Panc1 (cell line): ENCODE results near the gene MYPN. TPM values are rescaled to one million over a fixed set of nuclear protein-coding genes. Genes with fewer than 3 reads are reported as not detected.

Experiments
- ATAC-seq: fragments of 200-7000 bp; cut with Tn5 transposase; 2 replicates; pipeline ENCODE4 v1.9.1; 2020; ENCODE audit warnings: mild to moderate bottlenecking, moderate library complexity
- BruUV-seq: library from RNA; stranded (reverse); fragments of 400-500 nt; replicated peaks from 2 replicates; lab custom pipeline; 2021; lab: Mats Ljungman, UMichigan
- CTCF ChIA-PET: fragments of 300-600 bp; sonication (Branson Sonifier 250); formaldehyde crosslinking; loops from one replicate; lab custom pipeline; 2022; ENCODE audit warnings: antibody characterized with exemption; lab: Charles Lee
- POLR2A ChIA-PET: fragments of 300-600 bp; sonication (Branson Sonifier 250); formaldehyde crosslinking; loops from one replicate; lab custom pipeline; 2022; ENCODE audit warnings: antibody characterized with exemption; lab: Charles Lee
- DNase-seq: peaks from one replicate; pipeline ENCODE4 v3.0.0-alpha.2; 2010; ENCODE audit warnings: low read depth, low spot score
- H3K27ac ChIP-seq: 2 replicates; pipeline ENCODE4 v1.5.1; 2011; ENCODE audit warnings: mild to moderate bottlenecking, low read length, inconsistent platforms
- H3K27me3 ChIP-seq: fragments of 200-500 bp; sonication (Bioruptor generic); 2 replicates; pipeline ENCODE4 v1.6.0; 2014; ENCODE audit warnings: low read length, inconsistent platforms; ENCODE audit not compliant: control insufficient read depth, insufficient read depth
- H3K36me3 ChIP-seq: fragments of 200-500 bp; sonication (Bioruptor generic); 2 replicates; pipeline ENCODE4 v1.5.1; 2014; ENCODE audit warnings: inconsistent platforms, mild to moderate bottlenecking, low read length, moderate library complexity; ENCODE audit not compliant: control insufficient read depth, insufficient read depth
- H3K4me1 ChIP-seq: 2 replicates; pipeline ENCODE4 v1.5.1; 2011; ENCODE audit warnings: inconsistent platforms, mild to moderate bottlenecking, low read length, moderate library complexity; ENCODE audit not compliant: control insufficient read depth, insufficient read depth
- H3K4me3 ChIP-seq, 2 experiments: 2 replicates each; pipeline ENCODE4 v1.5.1; 2011 to 2012; ENCODE audit warnings: low read depth in 2 of 2, low read length in 2 of 2, mild to moderate bottlenecking in 2 of 2, inconsistent platforms in 1 of 2, moderate library complexity in 1 of 2
- H3K9me3 ChIP-seq: fragments of 200-500 bp; sonication (Bioruptor generic); 2 replicates; pipeline ENCODE4 v1.5.1; 2014; ENCODE audit warnings: low read depth, mild to moderate bottlenecking, inconsistent platforms, low read length, moderate library complexity; ENCODE audit not compliant: control insufficient read depth, insufficient read depth
- POLR2AphosphoS5 ChIP-seq: IDR thresholded peaks from 2 replicates; pipeline ENCODE4 v1.6.1; 2012; ENCODE audit warnings: mild to moderate bottlenecking, low read depth, low read length, moderate library complexity
- SIN3A ChIP-seq: IDR thresholded peaks from 2 replicates; pipeline ENCODE4 v1.6.1; 2012; ENCODE audit warnings: low read depth, mild to moderate bottlenecking, low read length, moderate library complexity, borderline replicate concordance; ENCODE audit not compliant: insufficient read depth
- TCF7L2 ChIP-seq: IDR thresholded peaks from 2 replicates; pipeline ENCODE4 v1.6.1; 2011; ENCODE audit warnings: mild to moderate bottlenecking, low read depth, low read length, inconsistent platforms
- in situ Hi-C: cut with HindIII; loops from 2 replicates; pipeline ENCODE4 v1.10.0; 2016; ENCODE audit warnings: low sequenced_read_pairs, low pct_unique_long_range_greater_than_20kb
- intact Hi-C: fragments of 100-400 bp; cut with micrococcal nuclease; formaldehyde crosslinking; loops from one replicate; pipeline ENCODE4 v1.10.0; 2022; ENCODE audit not compliant: unreplicated experiment
- total RNA-seq: library from RNA; stranded (reverse); gene quantifications from one replicate; pipeline ENCODE4 v1.2.1, GENCODE V29; 2021; ENCODE audit not compliant: unreplicated experiment
- TF ChIP-seq, protein P1 (sequence below): fragments of 450-650 bp; IDR thresholded peaks from 2 replicates; pipeline ENCODE4 v1.5.1; 2017; ENCODE audit warnings: mild to moderate bottlenecking
- TF ChIP-seq, protein P2 (sequence below), 2 experiments: IDR thresholded peaks; 2 replicates each; pipeline ENCODE4 v1.6.1; 2011 to 2012; ENCODE audit warnings: low read depth in 2 of 2, control low read depth in 1 of 2, low read length in 1 of 2, mild to moderate bottlenecking in 1 of 2, moderate library complexity in 1 of 2; ENCODE audit not compliant: insufficient read depth in 1 of 2

MYPN gene
- total RNA-seq, 1 experiment from 2014 or later: 39.1 TPM

GRCh38 chr10:68138526-68138925 lies 29.2 kb downstream of the MYPN start:
- CTCF ChIA-PET: no interaction called here

DNA sequence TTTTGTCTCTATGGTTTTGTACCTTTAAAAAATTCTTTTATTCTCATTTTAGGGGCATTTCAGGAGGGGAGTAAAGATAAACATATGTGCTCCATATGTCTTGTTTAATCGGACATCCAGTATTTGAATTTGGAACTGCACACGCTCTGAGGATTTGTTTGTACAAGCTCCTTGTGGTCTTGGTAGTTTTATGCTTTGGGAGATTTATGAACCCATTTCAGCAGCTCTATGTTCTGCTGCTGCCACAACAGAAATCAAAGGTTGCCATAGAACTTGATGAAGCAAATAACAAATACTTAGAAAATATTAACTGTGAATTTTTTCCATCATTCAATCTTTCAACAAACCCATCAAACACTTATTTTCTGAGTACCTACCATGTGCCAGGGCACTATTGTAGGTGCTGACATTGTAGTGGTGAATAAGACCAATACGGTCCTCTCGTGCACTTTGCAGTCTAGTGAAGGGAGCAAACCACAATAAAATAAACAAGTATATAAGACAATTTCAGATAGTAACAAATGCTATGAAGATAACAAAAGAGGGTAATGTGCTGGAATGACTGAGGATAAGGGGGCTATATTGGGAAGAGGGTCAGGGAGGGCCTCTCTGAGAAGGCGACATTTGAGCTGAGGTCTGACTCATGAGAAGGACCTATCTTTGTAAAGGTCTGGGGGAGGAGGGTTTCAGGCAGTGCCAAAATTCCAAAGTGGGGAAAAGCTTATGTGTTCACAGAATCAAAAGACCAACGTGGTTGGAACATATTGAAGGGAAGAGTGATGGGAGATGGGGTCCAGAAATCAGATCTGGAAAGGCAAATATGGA lies 30.4 kb downstream of the MYPN start:
- POLR2A ChIA-PET: interaction anchor here (0.6 kb wide), 1 partner anchor 29 kb away, joined by 8 read pairs; no protein-coding TSS in a partner anchor

More at GRCh38 chr10:68138526-68138925, 29.2 kb downstream of the MYPN start:
- in situ Hi-C loops (no loop called here), intact Hi-C loops (no loop called here)
- DNase-seq (no peak), ATAC-seq (no peak)
- peak overlapping the region; percentile 98 for H3K27ac ChIP-seq
- TF ChIP-seq, protein P1, sequence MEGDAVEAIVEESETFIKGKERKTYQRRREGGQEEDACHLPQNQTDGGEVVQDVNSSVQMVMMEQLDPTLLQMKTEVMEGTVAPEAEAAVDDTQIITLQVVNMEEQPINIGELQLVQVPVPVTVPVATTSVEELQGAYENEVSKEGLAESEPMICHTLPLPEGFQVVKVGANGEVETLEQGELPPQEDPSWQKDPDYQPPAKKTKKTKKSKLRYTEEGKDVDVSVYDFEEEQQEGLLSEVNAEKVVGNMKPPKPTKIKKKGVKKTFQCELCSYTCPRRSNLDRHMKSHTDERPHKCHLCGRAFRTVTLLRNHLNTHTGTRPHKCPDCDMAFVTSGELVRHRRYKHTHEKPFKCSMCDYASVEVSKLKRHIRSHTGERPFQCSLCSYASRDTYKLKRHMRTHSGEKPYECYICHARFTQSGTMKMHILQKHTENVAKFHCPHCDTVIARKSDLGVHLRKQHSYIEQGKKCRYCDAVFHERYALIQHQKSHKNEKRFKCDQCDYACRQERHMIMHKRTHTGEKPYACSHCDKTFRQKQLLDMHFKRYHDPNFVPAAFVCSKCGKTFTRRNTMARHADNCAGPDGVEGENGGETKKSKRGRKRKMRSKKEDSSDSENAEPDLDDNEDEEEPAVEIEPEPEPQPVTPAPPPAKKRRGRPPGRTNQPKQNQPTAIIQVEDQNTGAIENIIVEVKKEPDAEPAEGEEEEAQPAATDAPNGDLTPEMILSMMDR: no peak
- no peak for TF ChIP-seq SIN3A
- TF ChIP-seq, protein P2, sequence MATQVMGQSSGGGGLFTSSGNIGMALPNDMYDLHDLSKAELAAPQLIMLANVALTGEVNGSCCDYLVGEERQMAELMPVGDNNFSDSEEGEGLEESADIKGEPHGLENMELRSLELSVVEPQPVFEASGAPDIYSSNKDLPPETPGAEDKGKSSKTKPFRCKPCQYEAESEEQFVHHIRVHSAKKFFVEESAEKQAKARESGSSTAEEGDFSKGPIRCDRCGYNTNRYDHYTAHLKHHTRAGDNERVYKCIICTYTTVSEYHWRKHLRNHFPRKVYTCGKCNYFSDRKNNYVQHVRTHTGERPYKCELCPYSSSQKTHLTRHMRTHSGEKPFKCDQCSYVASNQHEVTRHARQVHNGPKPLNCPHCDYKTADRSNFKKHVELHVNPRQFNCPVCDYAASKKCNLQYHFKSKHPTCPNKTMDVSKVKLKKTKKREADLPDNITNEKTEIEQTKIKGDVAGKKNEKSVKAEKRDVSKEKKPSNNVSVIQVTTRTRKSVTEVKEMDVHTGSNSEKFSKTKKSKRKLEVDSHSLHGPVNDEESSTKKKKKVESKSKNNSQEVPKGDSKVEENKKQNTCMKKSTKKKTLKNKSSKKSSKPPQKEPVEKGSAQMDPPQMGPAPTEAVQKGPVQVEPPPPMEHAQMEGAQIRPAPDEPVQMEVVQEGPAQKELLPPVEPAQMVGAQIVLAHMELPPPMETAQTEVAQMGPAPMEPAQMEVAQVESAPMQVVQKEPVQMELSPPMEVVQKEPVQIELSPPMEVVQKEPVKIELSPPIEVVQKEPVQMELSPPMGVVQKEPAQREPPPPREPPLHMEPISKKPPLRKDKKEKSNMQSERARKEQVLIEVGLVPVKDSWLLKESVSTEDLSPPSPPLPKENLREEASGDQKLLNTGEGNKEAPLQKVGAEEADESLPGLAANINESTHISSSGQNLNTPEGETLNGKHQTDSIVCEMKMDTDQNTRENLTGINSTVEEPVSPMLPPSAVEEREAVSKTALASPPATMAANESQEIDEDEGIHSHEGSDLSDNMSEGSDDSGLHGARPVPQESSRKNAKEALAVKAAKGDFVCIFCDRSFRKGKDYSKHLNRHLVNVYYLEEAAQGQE (IDR thresholded peaks at IDR 0.05; ENCODE audit: insufficient read depth in 1 of 2, low read depth in 2 of 2, low read length in 1 of 2): no peak
- no peak for TF ChIP-seq POLR2AphosphoS5
- TF ChIP-seq TCF7L2: no peak
- no peaks in the 10 kb centered on the region for H3K27me3 ChIP-seq
- H3K36me3 ChIP-seq: no peaks in the 10 kb centered on the region; the same call in 1 of the 2 replicates
- H3K9me3 ChIP-seq: peaks cover 4% of the 10 kb centered on the region; the same call in 1 of the 2 replicates
- BruUV-seq: no TSS peak
- peaks cover 85% of the 10 kb centered on the region for H3K4me1 ChIP-seq
- no peak overlapping the region for H3K4me3 ChIP-seq
- POLR2A ChIA-PET: no interaction called here

More for the DNA sequence above, 30.4 kb downstream of the MYPN start:
- peaks cover 5% of the 10 kb centered on the region; the same call in 1 of the 2 replicates for H3K36me3 ChIP-seq
- ATAC-seq: no peak
- peaks cover 4% of the 10 kb centered on the region; the same call in 1 of the 2 replicates for H3K9me3 ChIP-seq
- H3K4me3 ChIP-seq: no peak overlapping the region
- H3K27me3 ChIP-seq: no peaks in the 10 kb centered on the region
- CTCF ChIA-PET: no interaction called here
- TF ChIP-seq, protein P2 (IDR thresholded peaks at IDR 0.05; ENCODE audit: insufficient read depth in 1 of 2, low read depth in 2 of 2, low read length in 1 of 2): no peak
- TF ChIP-seq TCF7L2 (no peak), POLR2AphosphoS5 (no peak), SIN3A (no peak)
- TF ChIP-seq, protein P1: no peak
- intact Hi-C loops (no loop called here), in situ Hi-C loops (no loop called here)
- H3K4me1 ChIP-seq: peaks cover 74% of the 10 kb centered on the region
- H3K27ac ChIP-seq: peak overlapping the region; percentile 98
- BruUV-seq: no TSS peak
- DNase-seq: no peak
